ENCODE data around the gene FN3KRP. TPM values are rescaled to one million over a fixed set of nuclear protein-coding genes. Genes with fewer than 3 reads are reported as not detected.

Gene FN3KRP
- polyA plus RNA-seq, 1 of the 3 experiments (the other 2 are of a cell fraction): 68.2 TPM

DNA sequence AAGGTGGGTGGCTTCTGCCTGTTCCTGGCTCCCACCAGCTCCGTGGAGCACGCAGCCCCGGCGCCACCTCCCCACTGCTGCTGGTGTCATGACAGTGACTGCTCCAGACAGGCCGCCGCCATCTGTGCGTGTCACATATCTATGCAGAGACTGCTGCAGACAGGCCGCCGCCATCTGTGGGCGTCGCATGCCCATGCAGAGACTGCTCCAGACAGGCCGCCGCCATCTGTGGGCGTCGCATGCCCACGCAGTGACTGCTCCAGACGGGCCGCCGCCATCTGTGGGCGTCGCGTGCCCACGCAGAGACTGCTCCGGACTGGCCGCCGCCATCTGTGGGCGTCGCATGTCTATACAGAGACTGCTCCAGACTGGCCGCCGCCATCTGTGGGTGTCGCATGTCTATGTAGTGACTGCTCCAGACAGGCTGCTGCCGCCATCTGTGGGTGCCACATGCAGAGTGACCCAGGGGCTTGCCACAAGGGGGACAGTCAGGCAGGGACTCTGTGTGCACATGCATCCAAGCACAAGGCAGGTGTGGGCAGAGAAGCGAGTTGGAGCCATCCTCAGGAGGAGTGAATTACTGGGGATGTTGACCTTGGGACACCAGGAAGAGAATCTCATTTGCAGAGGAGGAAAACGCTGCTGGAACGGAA lies 3.3 kb upstream of the FN3KRP start:
- Histone ChIP-seq H3K9ac (no peak overlapping the region), H3K4me3 (ENCODE audit: low read depth in 2 of 2, low read length in 1 of 2) (no peak overlapping the region), H2AFZ (ENCODE audit: low read depth) (no peak overlapping the region), H3K4me2 (no peak overlapping the region), H3K9me3 (no peaks in the 10 kb centered on the region), H4K20me1 (ENCODE audit: insufficient read depth) (peaks cover 7% of the 10 kb centered on the region; the same call in 1 of the 2 replicates), H3K79me2 (ENCODE audit: insufficient read depth) (peaks cover 17% of the 10 kb centered on the region), H3F3A (replicated peaks; ENCODE audit: insufficient read depth) (no peaks in the 10 kb centered on the region), H3K9me2 (no peaks in the 10 kb centered on the region), H3K27ac (ENCODE audit: low read depth in 2 of 2, low read length in 1 of 2) (no peak overlapping the region), H3K27me3 (ENCODE audit: insufficient read depth) (no peaks in the 10 kb centered on the region), H3K36me3 (replicated peaks in 1 of 2; ENCODE audit: control insufficient read depth in 1 of 2, insufficient read depth in 2 of 2, low read length in 1 of 2) (no peaks in the 10 kb centered on the region), H3K4me1 (ENCODE audit: control insufficient read depth in 1 of 2, insufficient read depth in 2 of 2, low read depth in 1 of 2, low read length in 1 of 2) (peaks cover 0 to 13% of the 10 kb centered on the region in 2 experiments; a peak in 1 of 4 replicates)
- ChIA-PET CTCF (interaction anchor here (0.7 to 2.1 kb wide), 2 partner anchors 45 to 65 kb away, joined by 4 to 6 read pairs; partner anchors contain the start of gene WDR45B), POLR2A (no interaction called here)
- TF ChIP-seq NFIC (IDR thresholded peaks at IDR 0.05; ENCODE audit: borderline replicate concordance) (no peak), POLR2AphosphoS5 (IDR thresholded peaks at IDR 0.05; ENCODE audit: low read depth, low read length) (no peak)
- TF ChIP-seq, protein P1, sequence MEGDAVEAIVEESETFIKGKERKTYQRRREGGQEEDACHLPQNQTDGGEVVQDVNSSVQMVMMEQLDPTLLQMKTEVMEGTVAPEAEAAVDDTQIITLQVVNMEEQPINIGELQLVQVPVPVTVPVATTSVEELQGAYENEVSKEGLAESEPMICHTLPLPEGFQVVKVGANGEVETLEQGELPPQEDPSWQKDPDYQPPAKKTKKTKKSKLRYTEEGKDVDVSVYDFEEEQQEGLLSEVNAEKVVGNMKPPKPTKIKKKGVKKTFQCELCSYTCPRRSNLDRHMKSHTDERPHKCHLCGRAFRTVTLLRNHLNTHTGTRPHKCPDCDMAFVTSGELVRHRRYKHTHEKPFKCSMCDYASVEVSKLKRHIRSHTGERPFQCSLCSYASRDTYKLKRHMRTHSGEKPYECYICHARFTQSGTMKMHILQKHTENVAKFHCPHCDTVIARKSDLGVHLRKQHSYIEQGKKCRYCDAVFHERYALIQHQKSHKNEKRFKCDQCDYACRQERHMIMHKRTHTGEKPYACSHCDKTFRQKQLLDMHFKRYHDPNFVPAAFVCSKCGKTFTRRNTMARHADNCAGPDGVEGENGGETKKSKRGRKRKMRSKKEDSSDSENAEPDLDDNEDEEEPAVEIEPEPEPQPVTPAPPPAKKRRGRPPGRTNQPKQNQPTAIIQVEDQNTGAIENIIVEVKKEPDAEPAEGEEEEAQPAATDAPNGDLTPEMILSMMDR (IDR thresholded peaks at IDR 0.05): no peak
- no peak for DNase-seq
- 78% methylated on average over 12 of the region's 35 CpGs for WGBS (ENCODE audit: low lambda C conversion rate)

- Histone ChIP-seq H3K9me3 (no peaks in the 10 kb centered on the region), H3K4me2 (no peak overlapping the region), H3K27me3 (ENCODE audit: insufficient read depth) (no peaks in the 10 kb centered on the region), H3K27ac (ENCODE audit: low read depth in 2 of 2, low read length in 1 of 2) (no peak overlapping the region), H3K4me3 (ENCODE audit: low read depth in 2 of 2, low read length in 1 of 2) (no peak overlapping the region), H4K20me1 (ENCODE audit: insufficient read depth) (peaks cover 7% of the 10 kb centered on the region; the same call in 1 of the 2 replicates), H2AFZ (ENCODE audit: low read depth) (no peak overlapping the region), H3K4me1 (ENCODE audit: control insufficient read depth in 1 of 2, insufficient read depth in 2 of 2, low read depth in 1 of 2, low read length in 1 of 2) (peaks cover 0 to 13% of the 10 kb centered on the region in 2 experiments; a peak in 1 of 4 replicates), H3F3A (replicated peaks; ENCODE audit: insufficient read depth) (peaks cover 5% of the 10 kb centered on the region), H3K36me3 (replicated peaks in 1 of 2; ENCODE audit: control insufficient read depth in 1 of 2, insufficient read depth in 2 of 2, low read length in 1 of 2) (peaks cover 24% of the 10 kb centered on the region in 2 experiments), H3K9ac (no peak overlapping the region), H3K79me2 (ENCODE audit: insufficient read depth) (peaks cover 28% of the 10 kb centered on the region), H3K9me2 (no peaks in the 10 kb centered on the region)
- TF ChIP-seq YY1 (IDR thresholded peaks at IDR 0.05; ENCODE audit: low read depth): no peak
- no peak for TF ChIP-seq MEF2A (IDR thresholded peaks at IDR 0.05; ENCODE audit: borderline replicate concordance, low read depth)
- no peak for TF ChIP-seq EP300 (IDR thresholded peaks at IDR 0.05; ENCODE audit: borderline replicate concordance in 1 of 2, low read depth in 1 of 2, low read length in 1 of 2)
- TF ChIP-seq FOSL2 (IDR thresholded peaks at IDR 0.05; ENCODE audit: borderline replicate concordance, low read depth): no peak
- TF ChIP-seq MXI1 (IDR thresholded peaks at IDR 0.05; ENCODE audit: low read depth, low read length): no peak
- no peak for TF ChIP-seq RXRA (IDR thresholded peaks at IDR 0.05; ENCODE audit: borderline replicate concordance, low read depth)
- no peak for TF ChIP-seq CHD2 (IDR thresholded peaks at IDR 0.05; ENCODE audit: low read length, partially characterized antibody)
- TF ChIP-seq RAD21 (IDR thresholded peaks at IDR 0.05; ENCODE audit: low read length): no peak
- TF ChIP-seq GABPA (IDR thresholded peaks at IDR 0.05; ENCODE audit: low read depth): no peak
- TF ChIP-seq SIN3A (IDR thresholded peaks at IDR 0.05; ENCODE audit: borderline replicate concordance, low read depth, low read length): no peak
- TF ChIP-seq, protein P2, sequence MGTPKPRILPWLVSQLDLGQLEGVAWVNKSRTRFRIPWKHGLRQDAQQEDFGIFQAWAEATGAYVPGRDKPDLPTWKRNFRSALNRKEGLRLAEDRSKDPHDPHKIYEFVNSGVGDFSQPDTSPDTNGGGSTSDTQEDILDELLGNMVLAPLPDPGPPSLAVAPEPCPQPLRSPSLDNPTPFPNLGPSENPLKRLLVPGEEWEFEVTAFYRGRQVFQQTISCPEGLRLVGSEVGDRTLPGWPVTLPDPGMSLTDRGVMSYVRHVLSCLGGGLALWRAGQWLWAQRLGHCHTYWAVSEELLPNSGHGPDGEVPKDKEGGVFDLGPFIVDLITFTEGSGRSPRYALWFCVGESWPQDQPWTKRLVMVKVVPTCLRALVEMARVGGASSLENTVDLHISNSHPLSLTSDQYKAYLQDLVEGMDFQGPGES (IDR thresholded peaks at IDR 0.05; ENCODE audit: low read depth, low read length): no peak
- TF ChIP-seq NRF1 (IDR thresholded peaks at IDR 0.05; ENCODE audit: low read depth, low read length): no peak
- TF ChIP-seq REST (IDR thresholded peaks at IDR 0.05; ENCODE audit: low read depth, low read length): no peak
- TF ChIP-seq FOXJ3 (CRISPR knock-in tag; IDR thresholded peaks at IDR 0.05): no peak
- TF ChIP-seq SMC3 (IDR thresholded peaks at IDR 0.05; ENCODE audit: low read depth, low read length): no peak
- no peak for TF ChIP-seq ELF1 (IDR thresholded peaks at IDR 0.05)
- no peak for TF ChIP-seq TCF12 (IDR thresholded peaks at IDR 0.05)
- no peak for TF ChIP-seq EZH2phosphoT487 (IDR thresholded peaks at IDR 0.05; ENCODE audit: borderline replicate concordance, low read depth)
- 97% methylated on average over 18 of the region's 18 CpGs for WGBS (ENCODE audit: low lambda C conversion rate)
- CTCF ChIA-PET: no interaction called here
- DNase-seq: no peak
- POLR2A ChIA-PET: no interaction called here
Measured at GRCh38 chr17:82718986-82719685, 2.6 kb downstream of the FN3KRP start.

Measured in SK-N-SH (cell line).